NT2/D1 (cell line): ENCODE data around the gene ZNRF1.

Experiments
- DNase-seq: peaks from one replicate; pipeline ENCODE4 v3.0.0-alpha.2; 2011; ENCODE audit warnings: low read depth, low spot score
- H3K27me3 ChIP-seq: 2 replicates; pipeline ENCODE4 v1.6.0; 2011; ENCODE audit warnings: mild to moderate bottlenecking; ENCODE audit not compliant: insufficient read length, insufficient read depth
- H3K36me3 ChIP-seq: 2 replicates; pipeline ENCODE4 v1.6.1; 2011; ENCODE audit warnings: mild to moderate bottlenecking, low read length, mixed read lengths; ENCODE audit not compliant: insufficient read depth, insufficient read length
- H3K4me1 ChIP-seq: 2 replicates; pipeline ENCODE4 v1.5.1; 2011; ENCODE audit not compliant: insufficient read depth, insufficient read length
- H3K4me3 ChIP-seq: 2 replicates; pipeline ENCODE4 v1.5.1; 2011; ENCODE audit warnings: low read depth; ENCODE audit not compliant: insufficient read length
- H3K9ac ChIP-seq: 2 replicates; pipeline ENCODE4 v1.6.0; 2011; ENCODE audit warnings: low read depth; ENCODE audit not compliant: insufficient read length
- H3K9me3 ChIP-seq: 2 replicates; pipeline ENCODE4 v1.5.1; 2011; ENCODE audit warnings: mild to moderate bottlenecking, low read length; ENCODE audit not compliant: insufficient read depth
- SUZ12 ChIP-seq: IDR thresholded peaks from 2 replicates; pipeline ENCODE4 v1.6.1; 2011; ENCODE audit not compliant: insufficient read length, insufficient read depth; ENCODE audit errors: extremely low read depth
- YY1 ChIP-seq: IDR thresholded peaks from 2 replicates; pipeline ENCODE4 v1.6.1; 2011; ENCODE audit not compliant: insufficient read length, insufficient read depth
- ZNF274 ChIP-seq: IDR thresholded peaks from 2 replicates; pipeline ENCODE4 v1.6.1; 2011; ENCODE audit warnings: mild to moderate bottlenecking, low read depth, low read length

ZNRF1 gene

DNA sequence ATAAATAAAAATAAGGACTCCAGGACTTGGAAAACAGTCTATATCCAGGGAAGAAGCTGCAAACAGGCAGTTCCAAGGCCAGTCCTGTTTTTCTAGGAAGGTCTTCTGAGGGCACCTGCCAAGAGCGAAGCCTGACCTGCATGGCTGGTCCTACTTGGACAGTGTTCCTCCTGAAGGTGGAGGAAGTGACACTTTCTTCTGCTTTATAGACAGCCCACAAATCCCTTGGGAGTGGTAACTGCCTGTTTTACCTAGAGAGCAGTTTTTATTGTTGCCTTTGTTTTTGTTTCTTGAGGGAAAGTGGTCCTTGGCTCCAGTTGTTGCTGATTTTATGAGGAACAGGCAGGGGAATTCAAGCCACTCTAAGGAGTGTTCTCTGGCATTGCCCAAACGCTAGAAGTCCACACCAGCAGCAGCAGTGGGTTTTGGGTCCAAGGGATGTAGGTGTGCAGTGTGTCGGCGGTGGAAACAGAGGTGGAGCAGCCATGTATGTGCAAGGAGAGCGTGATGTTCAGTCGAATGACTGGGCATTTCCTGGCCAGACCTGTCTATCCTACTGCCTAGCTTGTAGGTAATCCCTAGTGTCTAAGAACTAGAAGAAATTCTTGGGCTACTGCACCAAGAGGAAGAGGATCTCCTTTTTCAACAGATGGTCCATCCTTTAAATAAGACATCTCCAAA is 82.5 kb downstream of the ZNRF1 start:
- TF ChIP-seq YY1 (no peak), ZNF274 (no peak)
- no peaks in the 10 kb centered on the region for H3K9me3 ChIP-seq
- H3K4me3 ChIP-seq = no peak overlapping the region
- H3K9ac ChIP-seq = no peak overlapping the region
- no peaks in the 10 kb centered on the region for H3K4me1 ChIP-seq
- H3K36me3 ChIP-seq = peaks cover 11% of the 10 kb centered on the region
- H3K27me3 ChIP-seq = no peaks in the 10 kb centered on the region
- DNase-seq = no peak

DNA sequence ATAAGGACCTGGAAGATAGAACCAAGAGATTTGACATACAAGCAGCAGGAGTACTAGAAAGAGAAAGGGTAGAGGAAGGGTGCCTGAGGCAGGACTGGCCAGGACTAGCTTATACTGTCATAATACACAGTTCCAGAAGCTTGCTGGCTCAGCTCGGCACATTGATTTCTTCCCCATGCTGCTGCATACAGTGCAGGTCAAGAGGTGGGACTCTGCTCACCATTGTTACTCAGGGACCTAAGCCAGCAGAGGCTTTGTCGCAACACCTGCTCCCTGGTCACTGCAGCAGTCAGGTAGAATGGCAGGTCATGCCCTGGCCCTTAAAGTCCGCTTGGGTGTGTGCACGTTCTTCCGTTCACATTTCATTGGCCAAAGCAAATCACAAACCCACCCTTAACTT is 85.0 kb downstream of the ZNRF1 start:
- no peak overlapping the region for H3K9ac ChIP-seq
- peaks cover 11% of the 10 kb centered on the region for H3K36me3 ChIP-seq
- no peaks in the 10 kb centered on the region for H3K9me3 ChIP-seq
- H3K4me3 ChIP-seq = no peak overlapping the region
- peaks cover 6% of the 10 kb centered on the region for H3K4me1 ChIP-seq
- H3K27me3 ChIP-seq = no peaks in the 10 kb centered on the region
- TF ChIP-seq SUZ12 (no peak), ZNF274 (no peak), YY1 (no peak)
- DNase-seq = no peak

DNA sequence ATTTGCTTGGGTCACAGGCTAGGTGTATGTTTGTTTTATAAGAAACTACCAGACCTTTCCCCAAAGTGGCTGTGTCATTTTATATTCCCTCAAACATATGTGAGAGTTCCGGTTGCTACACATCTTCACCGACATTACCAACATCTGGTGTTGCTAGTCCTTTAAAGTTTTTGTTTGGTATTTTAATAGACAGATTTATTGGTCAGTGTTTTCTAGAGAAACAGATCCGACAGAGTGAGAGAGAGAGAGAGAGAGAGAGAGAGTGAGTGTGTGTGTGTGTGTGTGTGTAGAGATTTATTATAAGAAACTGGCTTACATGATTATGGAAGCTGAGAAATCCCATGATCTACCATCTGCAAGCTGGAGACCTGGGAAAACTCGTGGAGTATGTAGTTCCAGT is 86.7 kb downstream of the ZNRF1 start:
- Histone ChIP-seq H3K4me3 (no peak overlapping the region), H3K27me3 (no peaks in the 10 kb centered on the region), H3K9ac (no peak overlapping the region), H3K36me3 (peaks cover 11% of the 10 kb centered on the region), H3K9me3 (no peaks in the 10 kb centered on the region), H3K4me1 (peaks cover 7% of the 10 kb centered on the region)
- DNase-seq = no peak
- no peak for TF ChIP-seq SUZ12
- no peak for TF ChIP-seq ZNF274
- no peak for TF ChIP-seq YY1

DNA sequence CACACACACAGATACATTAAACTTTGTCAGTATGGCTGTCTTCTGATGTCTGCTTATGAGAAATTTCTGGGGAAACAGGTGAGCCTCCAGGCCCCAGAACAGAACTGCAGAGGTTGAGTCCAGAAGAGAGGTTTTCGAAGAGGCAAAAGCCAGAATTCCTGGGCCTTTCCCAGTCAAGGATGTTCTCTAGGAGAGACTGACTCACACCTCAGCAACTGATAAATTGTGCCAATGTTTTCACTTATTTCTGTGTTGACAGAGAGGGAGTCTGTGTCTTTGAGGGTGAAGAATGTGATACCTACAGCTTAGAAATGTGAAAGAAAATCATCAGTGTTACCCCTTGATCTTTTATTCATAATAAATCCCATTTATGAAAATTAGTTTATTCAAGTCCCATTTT is 87.5 kb downstream of the ZNRF1 start:
- TF ChIP-seq SUZ12 = no peak
- no peak for TF ChIP-seq YY1
- no peak for TF ChIP-seq ZNF274
- Histone ChIP-seq H3K9ac (no peak overlapping the region), H3K27me3 (no peaks in the 10 kb centered on the region), H3K36me3 (peaks cover 11% of the 10 kb centered on the region), H3K4me3 (no peak overlapping the region), H3K9me3 (no peaks in the 10 kb centered on the region), H3K4me1 (peaks cover 7% of the 10 kb centered on the region)
- DNase-seq = no peak

DNA sequence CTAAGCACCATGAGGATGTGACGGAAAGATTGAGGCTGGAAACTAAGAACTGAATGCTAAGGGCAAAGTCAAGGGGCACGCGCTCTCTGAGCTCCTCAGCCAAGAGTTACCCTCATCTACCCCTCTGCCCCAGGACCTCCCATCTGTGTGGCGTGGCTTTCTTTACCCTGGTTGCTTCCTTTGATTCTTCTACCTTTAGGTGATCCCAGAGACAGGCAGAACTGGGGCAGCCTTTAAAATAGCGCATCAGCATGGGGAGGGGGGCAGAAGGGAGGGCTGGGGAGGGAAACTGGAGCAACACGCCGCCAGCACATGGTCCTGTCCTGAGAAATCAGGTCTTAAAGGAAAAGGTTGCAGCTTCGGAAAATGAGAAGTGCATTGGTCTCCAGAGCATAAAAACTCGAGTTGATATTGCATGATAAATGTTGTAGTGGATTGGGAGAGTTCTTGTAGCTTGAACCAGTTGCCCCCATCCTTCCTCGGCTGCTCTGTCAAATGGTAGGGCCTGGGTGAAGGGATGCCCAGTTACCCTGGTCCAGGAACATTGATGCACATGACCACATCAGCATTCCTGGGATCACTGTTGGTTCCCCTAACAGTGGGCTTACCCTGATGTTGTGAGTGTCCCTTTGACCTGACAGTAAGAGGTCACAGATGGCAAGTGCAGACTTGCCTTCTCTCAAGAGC is 88.0 kb downstream of the ZNRF1 start:
- TF ChIP-seq ZNF274 = no peak
- no peak for TF ChIP-seq YY1
- TF ChIP-seq SUZ12 = no peak
- no peak for DNase-seq
- H3K4me1 ChIP-seq = peaks cover 7% of the 10 kb centered on the region
- H3K9ac ChIP-seq = no peak overlapping the region
- no peaks in the 10 kb centered on the region for H3K27me3 ChIP-seq
- H3K9me3 ChIP-seq = no peaks in the 10 kb centered on the region
- peaks cover 11% of the 10 kb centered on the region for H3K36me3 ChIP-seq
- no peak overlapping the region for H3K4me3 ChIP-seq

DNA sequence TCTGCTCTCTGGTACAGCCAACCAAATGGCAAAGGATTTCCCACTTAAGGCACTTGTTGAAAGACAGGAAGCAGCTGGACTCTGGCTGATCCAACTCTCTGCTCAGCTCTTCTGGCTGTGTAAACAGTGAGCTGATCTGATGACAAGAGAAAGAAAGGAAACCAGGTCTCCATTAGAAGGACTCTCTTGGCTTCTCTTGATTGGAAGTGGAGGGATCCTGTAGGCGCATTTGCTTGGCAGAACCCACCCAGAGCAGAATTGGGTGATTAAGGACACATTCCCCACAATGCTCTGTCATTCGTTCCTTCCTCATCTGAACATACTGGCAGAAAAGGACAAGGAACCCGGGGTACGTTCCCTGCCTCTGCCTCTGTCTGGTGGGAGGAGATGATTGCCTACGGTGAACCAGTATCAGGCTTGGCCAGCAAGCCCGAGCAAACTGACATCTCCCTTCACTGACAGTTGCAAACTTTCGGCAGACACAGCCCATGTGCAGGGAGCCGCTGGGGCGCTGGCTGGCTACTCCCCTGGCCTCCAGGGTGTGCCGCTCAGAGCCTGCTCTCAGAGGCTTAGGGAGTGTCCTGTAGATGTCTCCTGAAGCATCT is 88.7 kb downstream of the ZNRF1 start:
- Histone ChIP-seq H3K9me3 (no peaks in the 10 kb centered on the region), H3K4me1 (peaks cover 9% of the 10 kb centered on the region), H3K9ac (no peak overlapping the region), H3K36me3 (peaks cover 11% of the 10 kb centered on the region), H3K4me3 (no peak overlapping the region), H3K27me3 (no peaks in the 10 kb centered on the region)
- no peak for DNase-seq
- TF ChIP-seq ZNF274 (no peak), SUZ12 (no peak), YY1 (no peak)

DNA sequence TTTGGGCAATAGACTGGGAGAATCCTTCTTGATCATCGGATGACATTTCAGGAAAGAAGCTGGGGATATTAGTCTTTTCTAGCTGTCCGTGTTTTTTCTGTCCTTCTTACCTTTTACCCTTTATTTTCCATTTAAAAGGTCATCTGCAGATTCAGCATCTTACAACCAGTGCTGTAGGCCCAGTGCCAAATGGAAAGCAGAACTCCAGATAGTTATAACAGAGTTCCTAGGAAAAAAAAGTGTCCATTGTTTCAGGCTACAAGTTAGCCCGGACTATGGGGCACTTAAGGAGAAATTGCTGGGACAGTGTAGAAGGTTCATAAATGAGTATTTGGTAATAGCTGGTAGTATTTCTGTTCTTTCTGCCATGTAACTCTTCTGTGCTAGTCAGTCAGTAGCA is 89.4 kb downstream of the ZNRF1 start:
- H3K9me3 ChIP-seq = no peaks in the 10 kb centered on the region
- H3K27me3 ChIP-seq = no peaks in the 10 kb centered on the region
- H3K9ac ChIP-seq = no peak overlapping the region
- H3K4me3 ChIP-seq = no peak overlapping the region
- H3K4me1 ChIP-seq = peaks cover 9% of the 10 kb centered on the region
- H3K36me3 ChIP-seq = peaks cover 11% of the 10 kb centered on the region
- TF ChIP-seq ZNF274 (no peak), SUZ12 (no peak), YY1 (no peak)
- DNase-seq = no peak
